HG03139 (cell line): ENCODE measurements around the gene HNRNPD.
"Not testable (repeated sequence)": the region's sequence is repeated elsewhere in the genome, so short reads cannot be mapped to it uniquely, and the experiment has no call there.

Experiments used
- ATAC-seq: cut with Tn5 transposase; IDR thresholded peaks from one replicate; pipeline ENCODE4 v1.9.1; 2021; ENCODE audit not compliant: unreplicated experiment

The HNRNPD gene

GRCh38 chr4:82373486-82373815 lies 340 bp downstream of the HNRNPD start:
- ATAC-seq = peak; percentile 10

GRCh38 chr4:82372517-82373485 lies 990 bp downstream of the HNRNPD start:
- no peak for ATAC-seq

- ATAC-seq = no peak
Measured at GRCh38 chr4:82371497-82371896, 2.3 kb downstream of the HNRNPD start.

- no peak for ATAC-seq
Measured at GRCh38 chr4:82367438-82368097, 6.2 kb downstream of the HNRNPD start.

GRCh38 chr4:82366431-82366830 lies 7.4 kb downstream of the HNRNPD start:
- not testable (repeated sequence) for ATAC-seq

- ATAC-seq = no peak
Measured at GRCh38 chr4:82363896-82364487, 9.8 kb downstream of the HNRNPD start.

GRCh38 chr4:82362565-82362964 lies 11.2 kb downstream of the HNRNPD start:
- no peak for ATAC-seq

- ATAC-seq = no peak
Measured at GRCh38 chr4:82360298-82361177, 13.3 kb downstream of the HNRNPD start.

GRCh38 chr4:82358847-82359246 lies 14.9 kb downstream of the HNRNPD start:
- no peak for ATAC-seq

GRCh38 chr4:82357640-82358039 lies 16.2 kb downstream of the HNRNPD start:
- no peak for ATAC-seq

- no peak for ATAC-seq
Measured at GRCh38 chr4:82354788-82355187, 19.0 kb downstream of the HNRNPD start.

GRCh38 chr4:82352825-82353366 lies 20.9 kb downstream of the HNRNPD start:
- no peak for ATAC-seq

- no peak for ATAC-seq
Measured at GRCh38 chr4:82352118-82352824, 21.5 kb downstream of the HNRNPD start.

GRCh38 chr4:82346126-82346525 lies 27.7 kb downstream of the HNRNPD start:
- no peak for ATAC-seq

- no peak for ATAC-seq
Measured at GRCh38 chr4:82335043-82335442, 38.7 kb downstream of the HNRNPD start.

GRCh38 chr4:82333641-82334040 lies 40.1 kb downstream of the HNRNPD start:
- ATAC-seq = not testable (repeated sequence)

- no peak for ATAC-seq
Measured at GRCh38 chr4:82331814-82332213, 42.0 kb downstream of the HNRNPD start.

GRCh38 chr4:82320351-82320750 lies 53.4 kb downstream of the HNRNPD start:
- ATAC-seq = no peak

GRCh38 chr4:82303063-82303462 lies 70.7 kb downstream of the HNRNPD start:
- ATAC-seq = not testable (repeated sequence)
